Skeletal muscle cell (primary cell): ENCODE results near the gene TCAIM.
"Not testable (repeated sequence)": the region's sequence is repeated elsewhere in the genome, so short reads cannot be mapped to it uniquely, and the experiment has no call there.

Experiments used
- DNase-seq: peaks from one replicate; pipeline ENCODE4 v3.0.0-alpha.2; 2010; ENCODE audit warnings: low read depth
- H3K4me3 ChIP-seq: 2 replicates; pipeline ENCODE4 v1.5.1; 2011; ENCODE audit warnings: low read depth, mild to moderate bottlenecking, control low read depth, low read length, moderate library complexity

Gene TCAIM

GRCh38 chr3:44409640-44410410 is 71.3 kb downstream of the TCAIM start:
- DNase-seq: no peak
- H3K4me3 ChIP-seq: no peak overlapping the region

- DNase-seq: no peak
- no peak overlapping the region for H3K4me3 ChIP-seq
These were observed 72.6 kb downstream of the TCAIM start for GRCh38 chr3:44411031-44411645.

- no peak for DNase-seq
- no peak overlapping the region for H3K4me3 ChIP-seq
These were observed 73.8 kb downstream of the TCAIM start for GRCh38 chr3:44412365-44412764.

GRCh38 chr3:44414517-44415090 is 76.0 kb downstream of the TCAIM start:
- no peak overlapping the region for H3K4me3 ChIP-seq

GRCh38 chr3:44415421-44415820 is 76.9 kb downstream of the TCAIM start:
- no peak overlapping the region for H3K4me3 ChIP-seq
- DNase-seq: no peak

More at GRCh38 chr3:44414517-44415090, 76.0 kb downstream of the TCAIM start:
- no peak for DNase-seq

- H3K4me3 ChIP-seq: no peak overlapping the region
- no peak for DNase-seq
These were observed 77.8 kb downstream of the TCAIM start for GRCh38 chr3:44416031-44417030.

- not testable (repeated sequence) for H3K4me3 ChIP-seq, DNase-seq
These were observed 79.6 kb downstream of the TCAIM start for GRCh38 chr3:44418118-44418517.

- no peak for DNase-seq
- no peak overlapping the region for H3K4me3 ChIP-seq
These were observed 80.0 kb downstream of the TCAIM start for GRCh38 chr3:44418549-44418948.

GRCh38 chr3:44419116-44419922 is 80.8 kb downstream of the TCAIM start:
- no peak overlapping the region for H3K4me3 ChIP-seq
- DNase-seq: no peak

- no peak overlapping the region for H3K4me3 ChIP-seq
These were observed 81.5 kb downstream of the TCAIM start for GRCh38 chr3:44419923-44420650.

GRCh38 chr3:44420676-44421075 is 82.1 kb downstream of the TCAIM start:
- DNase-seq: no peak
- H3K4me3 ChIP-seq: no peak overlapping the region

More at GRCh38 chr3:44419923-44420650, 81.5 kb downstream of the TCAIM start:
- no peak for DNase-seq

GRCh38 chr3:44421280-44421679 is 82.7 kb downstream of the TCAIM start:
- no peak overlapping the region for H3K4me3 ChIP-seq
- DNase-seq: no peak

- H3K4me3 ChIP-seq: no peak overlapping the region
- DNase-seq: no peak
These were observed 86.2 kb downstream of the TCAIM start for GRCh38 chr3:44424758-44425157.

GRCh38 chr3:44427683-44428082 is 89.1 kb downstream of the TCAIM start:
- DNase-seq: no peak
- no peak overlapping the region for H3K4me3 ChIP-seq

GRCh38 chr3:44428910-44429309 is 90.3 kb downstream of the TCAIM start:
- no peak for DNase-seq
- no peak overlapping the region for H3K4me3 ChIP-seq

- no peak for DNase-seq
These were observed 90.9 kb downstream of the TCAIM start for GRCh38 chr3:44429459-44429858.

GRCh38 chr3:44430466-44430865 is 91.9 kb downstream of the TCAIM start:
- DNase-seq: no peak
- H3K4me3 ChIP-seq: no peak overlapping the region

More at GRCh38 chr3:44429459-44429858, 90.9 kb downstream of the TCAIM start:
- H3K4me3 ChIP-seq: no peak overlapping the region

GRCh38 chr3:44434834-44435510 is 96.4 kb downstream of the TCAIM start:
- no peak overlapping the region for H3K4me3 ChIP-seq
- no peak for DNase-seq
